HG02678 (cell line): Measurements from ENCODE around the gene FOLH1.
"Not testable (repeated sequence)": the region's sequence is repeated elsewhere in the genome, so short reads cannot be mapped to it uniquely, and the experiment has no call there.

Source experiments
- ATAC-seq: cut with Tn5 transposase; IDR thresholded peaks from one replicate; pipeline ENCODE4 v1.9.1; 2021; ENCODE audit warnings: mild to moderate bottlenecking, moderate library complexity; ENCODE audit not compliant: unreplicated experiment

The FOLH1 gene

GRCh38 chr11:49184756-49185155 lies 23.6 kb downstream of the FOLH1 start:
- ATAC-seq = not testable (repeated sequence)

GRCh38 chr11:49177936-49178335 lies 30.5 kb downstream of the FOLH1 start:
- not testable (repeated sequence) for ATAC-seq

DNA sequence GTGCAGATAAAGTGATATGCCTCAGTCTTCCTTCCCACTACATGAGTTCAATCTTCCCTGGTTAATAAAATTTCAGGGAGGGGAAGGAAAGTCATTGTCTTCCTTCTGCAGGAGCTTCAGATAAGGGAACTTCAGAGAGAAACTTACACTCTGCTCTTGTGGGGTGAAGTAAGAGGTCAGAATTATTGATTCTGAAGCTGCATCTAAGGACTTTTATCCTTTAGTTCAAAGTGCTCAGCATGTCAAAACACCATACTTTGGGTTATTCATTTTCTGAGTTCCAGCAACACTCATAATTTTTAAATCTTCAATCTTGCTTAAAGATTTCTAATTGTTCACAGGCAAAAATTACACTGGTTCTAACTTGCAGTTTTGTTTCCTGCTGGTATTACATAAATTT lies 33.0 kb downstream of the FOLH1 start:
- ATAC-seq = not testable (repeated sequence)

- ATAC-seq = not testable (repeated sequence)
Measured at GRCh38 chr11:49174691-49175366, 33.6 kb downstream of the FOLH1 start.

DNA sequence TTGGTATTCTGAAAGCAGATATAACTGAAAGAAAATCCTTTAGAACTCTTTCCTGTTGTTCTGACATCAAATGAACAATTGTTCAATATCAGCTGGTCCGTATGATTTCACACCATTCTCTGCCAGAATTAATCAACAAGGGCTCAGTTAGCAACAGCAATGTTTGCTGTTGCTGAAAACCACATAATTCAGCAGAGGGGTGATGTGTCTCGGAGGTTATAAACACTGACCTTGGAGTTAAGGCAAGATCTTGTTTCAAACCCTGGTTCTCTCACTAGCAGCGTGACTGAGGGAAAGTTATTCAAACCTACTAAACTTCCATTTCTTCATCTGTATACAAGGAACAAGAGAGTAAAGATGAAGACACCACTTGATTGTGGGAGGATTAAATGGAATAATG lies 36.8 kb downstream of the FOLH1 start:
- not testable (repeated sequence) for ATAC-seq

- ATAC-seq = not testable (repeated sequence)
Measured at GRCh38 chr11:49169579-49169978, 38.8 kb downstream of the FOLH1 start.

DNA sequence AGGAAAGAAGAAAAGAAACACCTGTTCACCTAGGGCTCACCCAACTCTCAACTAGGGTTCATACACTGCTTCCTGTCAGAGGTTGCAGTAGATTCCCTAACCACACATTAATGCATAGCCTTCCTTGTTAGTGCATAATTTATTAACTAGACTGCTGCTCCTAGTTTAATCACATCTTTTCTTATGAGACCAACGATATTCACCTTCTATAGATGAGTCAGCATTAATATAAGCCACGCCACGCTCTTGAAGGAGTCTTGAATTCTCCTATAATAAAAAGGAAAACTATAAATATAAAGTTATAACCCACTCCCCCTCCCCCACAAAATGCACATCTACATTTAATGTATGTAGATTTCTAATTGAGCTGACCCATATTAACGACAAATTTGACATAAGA lies 39.4 kb downstream of the FOLH1 start:
- ATAC-seq = not testable (repeated sequence)

- ATAC-seq = no peak
Measured at GRCh38 chr11:49151211-49151610, 57.2 kb downstream of the FOLH1 start.

- ATAC-seq = not testable (repeated sequence)
Measured at GRCh38 chr11:49102356-49102755, 106.0 kb downstream of the FOLH1 start.
